Colonic mucosa (tissue), 4 donors: ENCODE data around the gene ZNF23. TPM values are rescaled to one million over a fixed set of nuclear protein-coding genes. Genes with fewer than 3 reads are reported as not detected.

ENCODE experiments used
- DNase-seq: peaks from one replicate; pipeline ENCODE4 v3.0.0-alpha.2; 2020
- H3K27ac ChIP-seq: fragments of 200-600 bp; one replicate; pipeline ENCODE4 v1.8.0; 2021
- H3K27me3 ChIP-seq: fragments of 200-600 bp; one replicate; pipeline ENCODE4 v1.8.0; 2021
- H3K36me3 ChIP-seq: fragments of 200-600 bp; one replicate; pipeline ENCODE4 v1.8.0; 2021
- H3K4me1 ChIP-seq: fragments of 200-600 bp; one replicate; pipeline ENCODE4 v1.8.0; 2021; ENCODE audit warnings: mild to moderate bottlenecking
- H3K4me3 ChIP-seq: fragments of 200-600 bp; one replicate; pipeline ENCODE4 v1.8.0; 2021
- H3K9ac ChIP-seq, 2 donors: one replicate each; pipeline ENCODE4 v1.7.0; 2013; ENCODE audit warnings: control low read depth in 2 of 2, low read depth in 2 of 2, low read length in 2 of 2
- H3K9me3 ChIP-seq: fragments of 200-600 bp; one replicate; pipeline ENCODE4 v1.8.0; 2021
- intact Hi-C: fragments of 100-400 bp; cut with DNase I; formaldehyde crosslinking; loops from one replicate; pipeline ENCODE4 v1.14.1; 2022
- total RNA-seq, 2 donors: library from RNA; stranded (reverse); fragmentation: NEBNext Ultra II Directional in 1 of 2; extraction: Animal tissue kit (Norgen Biotek cat#: 25700) in 1 of 2; gene quantifications; one replicate each; pipeline ENCODE4 v1.2.1, GENCODE V29; 2021
- TF ChIP-seq, protein P1 (sequence below): fragments of 200-600 bp; IDR thresholded peaks from one replicate; pipeline ENCODE4 v1.8.0; 2022; ENCODE audit warnings: antibody characterized with exemption, mild to moderate bottlenecking
- donor health status: healthy.
- donor health status: DM: no; HTN: no; CAD: no.
- donor health status: DM: no; HTN: no; CAD: no.

ZNF23 gene
- total RNA-seq, 2 donors from 2014 or later, result 5.8 to 6.4 TPM

GRCh38 chr16:71472051-71472450 lies 10.0 kb upstream of the ZNF23 start:
- intact Hi-C loops, result no loop called here
- TF ChIP-seq, protein P1, sequence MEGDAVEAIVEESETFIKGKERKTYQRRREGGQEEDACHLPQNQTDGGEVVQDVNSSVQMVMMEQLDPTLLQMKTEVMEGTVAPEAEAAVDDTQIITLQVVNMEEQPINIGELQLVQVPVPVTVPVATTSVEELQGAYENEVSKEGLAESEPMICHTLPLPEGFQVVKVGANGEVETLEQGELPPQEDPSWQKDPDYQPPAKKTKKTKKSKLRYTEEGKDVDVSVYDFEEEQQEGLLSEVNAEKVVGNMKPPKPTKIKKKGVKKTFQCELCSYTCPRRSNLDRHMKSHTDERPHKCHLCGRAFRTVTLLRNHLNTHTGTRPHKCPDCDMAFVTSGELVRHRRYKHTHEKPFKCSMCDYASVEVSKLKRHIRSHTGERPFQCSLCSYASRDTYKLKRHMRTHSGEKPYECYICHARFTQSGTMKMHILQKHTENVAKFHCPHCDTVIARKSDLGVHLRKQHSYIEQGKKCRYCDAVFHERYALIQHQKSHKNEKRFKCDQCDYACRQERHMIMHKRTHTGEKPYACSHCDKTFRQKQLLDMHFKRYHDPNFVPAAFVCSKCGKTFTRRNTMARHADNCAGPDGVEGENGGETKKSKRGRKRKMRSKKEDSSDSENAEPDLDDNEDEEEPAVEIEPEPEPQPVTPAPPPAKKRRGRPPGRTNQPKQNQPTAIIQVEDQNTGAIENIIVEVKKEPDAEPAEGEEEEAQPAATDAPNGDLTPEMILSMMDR, result no peak
- H3K27me3 ChIP-seq, result no peaks in the 10 kb centered on the region
- H3K4me1 ChIP-seq, result no peaks in the 10 kb centered on the region
- H3K9me3 ChIP-seq, result no peaks in the 10 kb centered on the region
- no peaks in the 10 kb centered on the region for H3K36me3 ChIP-seq
- DNase-seq, result no peak
- no peak overlapping the region for H3K27ac ChIP-seq
- no peak overlapping the region for H3K9ac ChIP-seq
- no peak overlapping the region for H3K4me3 ChIP-seq

GRCh38 chr16:71467810-71468209 lies 5.8 kb upstream of the ZNF23 start:
- TF ChIP-seq, protein P1, result no peak
- no peak overlapping the region for H3K27ac ChIP-seq
- no peaks in the 10 kb centered on the region for H3K27me3 ChIP-seq
- intact Hi-C loops, result no loop called here
- no peaks in the 10 kb centered on the region for H3K36me3 ChIP-seq
- no peak overlapping the region for H3K9ac ChIP-seq
- no peaks in the 10 kb centered on the region for H3K9me3 ChIP-seq
- no peak overlapping the region for H3K4me3 ChIP-seq
- no peak for DNase-seq
- no peaks in the 10 kb centered on the region for H3K4me1 ChIP-seq

GRCh38 chr16:71464231-71464630 lies 2.2 kb upstream of the ZNF23 start:
- Histone ChIP-seq H3K27me3 (no peaks in the 10 kb centered on the region), H3K4me1 (peaks cover 7% of the 10 kb centered on the region), H3K9me3 (no peaks in the 10 kb centered on the region), H3K36me3 (no peaks in the 10 kb centered on the region), H3K27ac (no peak overlapping the region), H3K9ac (no peak overlapping the region), H3K4me3 (no peak overlapping the region)
- intact Hi-C loops, result no loop called here
- DNase-seq, result no peak
- TF ChIP-seq, protein P1, result no peak

DNA sequence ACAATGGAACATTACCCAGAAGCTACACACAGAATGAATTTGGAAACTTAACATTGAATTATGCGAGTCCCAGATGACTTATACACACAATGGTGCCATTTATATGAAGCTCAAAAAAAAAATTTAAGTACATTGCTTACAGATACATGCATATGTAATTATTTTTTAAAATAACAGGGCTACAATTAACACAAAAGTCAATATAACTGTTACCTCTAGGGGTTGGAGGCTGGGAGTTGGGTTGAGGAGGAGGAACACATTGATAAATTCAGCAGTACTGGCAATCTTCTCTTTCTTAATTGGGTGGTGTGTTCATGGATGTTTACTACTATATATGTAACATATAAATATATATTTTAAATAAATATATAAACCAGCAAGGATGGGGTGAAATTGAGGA lies 1.1 kb downstream of the ZNF23 start:
- Histone ChIP-seq H3K4me3 (peak overlapping the region; percentile 92), H3K27ac (no peak overlapping the region), H3K9me3 (no peaks in the 10 kb centered on the region), H3K36me3 (no peaks in the 10 kb centered on the region), H3K4me1 (peaks cover 7% of the 10 kb centered on the region), H3K27me3 (no peaks in the 10 kb centered on the region), H3K9ac (no peak overlapping the region)
- TF ChIP-seq, protein P1, result no peak
- DNase-seq, result no peak
- intact Hi-C loops, result no loop called here

DNA sequence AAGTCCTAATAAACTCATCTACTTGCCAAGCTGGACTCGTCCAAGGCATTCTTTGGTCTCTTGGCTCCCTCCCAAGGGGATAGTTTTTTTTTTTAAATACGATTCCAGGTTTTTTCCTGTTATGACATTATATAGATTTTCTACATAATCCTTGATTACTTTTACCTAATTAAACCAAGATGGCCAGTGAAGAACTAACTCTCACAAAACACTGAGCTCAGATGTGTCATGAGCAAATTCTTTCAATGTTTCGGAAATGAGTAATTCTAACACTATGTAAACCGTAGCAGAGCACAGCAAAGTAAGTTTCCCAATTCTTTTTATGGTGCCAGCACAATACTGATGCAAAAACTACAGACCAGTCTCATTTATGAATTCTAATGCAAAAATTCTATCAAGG lies 1.8 kb downstream of the ZNF23 start:
- Histone ChIP-seq H3K27ac (no peak overlapping the region), H3K27me3 (no peaks in the 10 kb centered on the region), H3K9ac (no peak overlapping the region), H3K36me3 (no peaks in the 10 kb centered on the region), H3K9me3 (no peaks in the 10 kb centered on the region), H3K4me1 (peaks cover 7% of the 10 kb centered on the region), H3K4me3 (no peak overlapping the region)
- intact Hi-C loops, result no loop called here
- DNase-seq, result no peak
- TF ChIP-seq, protein P1, result no peak

- Histone ChIP-seq H3K27ac (no peak overlapping the region), H3K4me1 (peaks cover 7% of the 10 kb centered on the region), H3K9me3 (no peaks in the 10 kb centered on the region), H3K27me3 (no peaks in the 10 kb centered on the region), H3K36me3 (no peaks in the 10 kb centered on the region), H3K9ac (no peak overlapping the region), H3K4me3 (no peak overlapping the region)
- TF ChIP-seq, protein P1, result no peak
- intact Hi-C loops, result no loop called here
- no peak for DNase-seq
Measured at GRCh38 chr16:71459510-71459909, 2.5 kb downstream of the ZNF23 start.
